ENCODE results near the gene KIF1C. TPM values are rescaled to one million over a fixed set of nuclear protein-coding genes. Genes with fewer than 3 reads are reported as not detected.

KIF1C gene
- total RNA-seq, 2 experiments from 2014 or later, result 20.6 to 53.7 TPM

DNA sequence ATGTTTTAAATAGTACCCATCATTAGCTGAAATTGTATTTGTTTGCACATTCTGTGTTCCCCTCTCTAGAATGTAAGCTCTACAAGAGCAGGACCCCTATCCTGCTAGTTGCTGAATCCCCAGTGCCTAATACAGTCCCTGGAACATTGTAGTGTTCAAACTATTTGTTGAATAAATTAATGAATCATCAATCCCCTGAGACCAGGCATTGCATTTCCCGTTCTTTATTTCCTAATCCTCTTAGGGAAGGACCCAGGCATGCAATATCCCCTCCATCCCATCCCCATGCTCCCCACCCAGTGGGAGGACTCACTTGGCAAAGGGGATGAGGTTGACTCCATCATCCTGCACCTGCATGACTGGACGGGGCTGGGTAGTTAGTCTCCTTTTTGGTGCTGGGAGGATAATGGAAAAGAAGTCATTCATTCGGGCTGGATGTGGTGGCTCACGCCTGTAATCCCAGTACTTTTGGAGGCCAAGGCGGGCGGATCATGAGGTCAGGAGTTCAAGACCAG, 3.6 kb upstream of the KIF1C start:
- H3K9me3 ChIP-seq (ENCODE audit: low read length), result no peaks in the 10 kb centered on the region
- no peak overlapping the region for H3K27ac ChIP-seq (ENCODE audit: low read depth, low read length, poor library complexity, severe bottlenecking)
- intact Hi-C loops (cut with micrococcal nuclease; ENCODE audit: unreplicated experiment), result no loop called here
- TF ChIP-seq EZH2phosphoT487 (IDR thresholded peaks at IDR 0.05; ENCODE audit: borderline replicate concordance, low read depth, low read length), result no peak
- TF ChIP-seq, protein P1, sequence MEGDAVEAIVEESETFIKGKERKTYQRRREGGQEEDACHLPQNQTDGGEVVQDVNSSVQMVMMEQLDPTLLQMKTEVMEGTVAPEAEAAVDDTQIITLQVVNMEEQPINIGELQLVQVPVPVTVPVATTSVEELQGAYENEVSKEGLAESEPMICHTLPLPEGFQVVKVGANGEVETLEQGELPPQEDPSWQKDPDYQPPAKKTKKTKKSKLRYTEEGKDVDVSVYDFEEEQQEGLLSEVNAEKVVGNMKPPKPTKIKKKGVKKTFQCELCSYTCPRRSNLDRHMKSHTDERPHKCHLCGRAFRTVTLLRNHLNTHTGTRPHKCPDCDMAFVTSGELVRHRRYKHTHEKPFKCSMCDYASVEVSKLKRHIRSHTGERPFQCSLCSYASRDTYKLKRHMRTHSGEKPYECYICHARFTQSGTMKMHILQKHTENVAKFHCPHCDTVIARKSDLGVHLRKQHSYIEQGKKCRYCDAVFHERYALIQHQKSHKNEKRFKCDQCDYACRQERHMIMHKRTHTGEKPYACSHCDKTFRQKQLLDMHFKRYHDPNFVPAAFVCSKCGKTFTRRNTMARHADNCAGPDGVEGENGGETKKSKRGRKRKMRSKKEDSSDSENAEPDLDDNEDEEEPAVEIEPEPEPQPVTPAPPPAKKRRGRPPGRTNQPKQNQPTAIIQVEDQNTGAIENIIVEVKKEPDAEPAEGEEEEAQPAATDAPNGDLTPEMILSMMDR (conservative IDR thresholded peaks at IDR 0.05; ENCODE audit: low read length), result no peak
- H3K4me2 ChIP-seq (ENCODE audit: low read length), result no peak overlapping the region
- H3K4me1 ChIP-seq (ENCODE audit: insufficient read depth, low read length, poor library complexity, severe bottlenecking), result peaks cover 16% of the 10 kb centered on the region
- CTCF ChIA-PET (ENCODE audit: unreplicated experiment), result no interaction called here
- no peak overlapping the region for H2AFZ ChIP-seq (ENCODE audit: low read length)
- no peaks in the 10 kb centered on the region for H3K36me3 ChIP-seq (ENCODE audit: insufficient read depth, low read length)
- no TSS peak for BruUV-seq (replicated peaks)
- no peak for DNase-seq (ENCODE audit: low spot score)
- H3K79me2 ChIP-seq (ENCODE audit: insufficient read depth, low read depth, low read length), result 0 out of 2 replicates have a peak, but pooled peaks cover under 1% of the 10 kb centered on the region
- H3K9me2 ChIP-seq (ENCODE audit: insufficient read depth, low read length), result no peaks in the 10 kb centered on the region
- no peak overlapping the region for H3K4me3 ChIP-seq (ENCODE audit: low read depth, low read length, poor library complexity, severe bottlenecking)
- no peaks in the 10 kb centered on the region for H4K20me1 ChIP-seq (ENCODE audit: insufficient read depth, low read length)
- POLR2A ChIA-PET, result interaction anchor here (0.5 kb wide), 1 partner anchor 55 kb away, joined by 3 read pairs; no protein-coding TSS in a partner anchor

DNA sequence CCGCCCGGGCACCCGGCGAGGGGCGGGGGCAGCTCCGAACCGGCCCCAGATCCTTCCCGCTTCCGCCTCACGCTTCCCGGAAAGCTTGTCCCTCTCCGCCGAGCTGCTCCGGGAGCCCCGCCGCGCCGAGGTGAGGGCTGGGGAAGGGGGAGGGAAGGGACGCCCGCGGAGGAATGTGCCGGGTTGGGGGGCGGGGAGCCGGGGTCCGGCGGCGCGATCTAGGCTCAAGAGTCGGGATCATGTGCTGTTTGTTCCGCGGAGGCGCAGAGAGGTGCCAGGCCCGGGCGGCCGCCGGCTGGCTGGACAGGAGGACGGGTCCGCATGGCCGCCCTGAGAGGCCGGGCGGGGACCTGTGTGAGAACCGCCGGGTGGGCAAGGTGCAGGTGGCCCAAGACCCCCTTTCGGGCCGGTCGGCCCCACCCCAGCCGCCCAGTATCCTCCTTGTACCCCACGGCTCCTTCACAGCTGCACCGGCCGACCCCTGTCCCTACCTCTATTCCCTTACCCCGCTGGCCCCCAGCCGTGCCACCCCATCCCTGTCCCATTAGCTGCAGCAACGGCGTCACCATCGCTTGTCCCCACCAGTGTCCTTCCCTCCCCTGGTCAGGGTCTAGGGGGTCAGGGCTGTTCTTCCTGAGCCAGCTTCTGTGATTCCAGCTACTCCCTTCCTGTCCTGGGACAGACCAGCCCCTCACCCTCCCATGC, 429 bp downstream of the KIF1C start:
- peak overlapping the region; percentile 30; the same call in 1 of the 2 replicates for H2AFZ ChIP-seq (ENCODE audit: low read length)
- H3K36me3 ChIP-seq (ENCODE audit: insufficient read depth, low read length), result peaks cover 19% of the 10 kb centered on the region; the same call in 1 of the 2 replicates
- intact Hi-C loops (cut with micrococcal nuclease; ENCODE audit: unreplicated experiment), result no loop called here
- peak overlapping the region; percentile 18 for H3K27ac ChIP-seq (ENCODE audit: low read depth, low read length, poor library complexity, severe bottlenecking)
- no TSS peak for BruUV-seq (replicated peaks)
- peak overlapping the region; percentile 98 for H3K4me2 ChIP-seq (ENCODE audit: low read length)
- H3K79me2 ChIP-seq (ENCODE audit: insufficient read depth, low read depth, low read length), result peaks cover 6% of the 10 kb centered on the region; the same call in 1 of the 2 replicates
- H3K4me3 ChIP-seq (ENCODE audit: low read depth, low read length, poor library complexity, severe bottlenecking), result peak overlapping the region; percentile 93
- H3K9me3 ChIP-seq (ENCODE audit: low read length), result no peaks in the 10 kb centered on the region
- TF ChIP-seq EZH2phosphoT487 (IDR thresholded peaks at IDR 0.05; ENCODE audit: borderline replicate concordance, low read depth, low read length), result no peak
- TF ChIP-seq, protein P1 (conservative IDR thresholded peaks at IDR 0.05; ENCODE audit: low read length), result no peak
- ChIA-PET POLR2A (interaction anchor here (0.6 to 2.0 kb wide), 2 partner anchors 9 to 31 kb away, joined by 3 to 6 read pairs; partner anchors contain the start of gene SPAG7), CTCF (ENCODE audit: unreplicated experiment) (interaction anchor here (1.2 kb wide), 1 partner anchor 10 kb away, joined by 4 read pairs; no protein-coding TSS in a partner anchor)
- no peaks in the 10 kb centered on the region for H4K20me1 ChIP-seq (ENCODE audit: insufficient read depth, low read length)
- no peak for DNase-seq (ENCODE audit: low spot score)
- H3K4me1 ChIP-seq (ENCODE audit: insufficient read depth, low read length, poor library complexity, severe bottlenecking), result peaks cover 20% of the 10 kb centered on the region
- H3K9me2 ChIP-seq (ENCODE audit: insufficient read depth, low read length), result no peaks in the 10 kb centered on the region

Data from OCI-LY7 (cell line).